Stomach (tissue), 9 donors: Measurements from ENCODE around the gene OR56A3. TPM values are rescaled to one million over a fixed set of nuclear protein-coding genes. Genes with fewer than 3 reads are reported as not detected.

Experiments used
- DNase-seq, 2 donors: peaks; one replicate each; pipeline versions ENCODE4 v3.0.0 to v3.0.0-alpha.2; 2013 to 2019
- H3K27ac ChIP-seq, 5 donors: fragments of 200-600 bp in 4 of 5; sonication (generic) in 4 of 5; one replicate each; pipeline ENCODE4 v1.5.1; 2013 to 2019; ENCODE audit warnings: mild to moderate bottlenecking in 1 of 5, moderate library complexity in 1 of 5
- H3K27me3 ChIP-seq, 3 donors: fragments of 200-600 bp; sonication (generic); one replicate each; pipeline ENCODE4 v1.5.1; 2017 to 2019; ENCODE audit warnings: mixed run types in 1 of 3
- H3K36me3 ChIP-seq, 4 donors: fragments of 200-600 bp; sonication (generic); 1 replicate in 3 of 4; 2 replicates in 1 of 4; pipeline ENCODE4 v1.5.1; 2016 to 2019
- H3K4me1 ChIP-seq, 4 donors: fragments of 200-600 bp; sonication (generic); one replicate each; pipeline ENCODE4 v1.5.1; 2016 to 2019
- H3K4me3 ChIP-seq, 4 donors: fragments of 200-600 bp; sonication (generic) in 3 of 4; one replicate each; pipeline ENCODE4 v1.5.1; 2016 to 2019; ENCODE audit warnings: mild to moderate bottlenecking in 1 of 4
- H3K9me3 ChIP-seq, 4 donors: fragments of 200-600 bp; sonication (generic); one replicate each; pipeline ENCODE4 v1.5.1; 2016 to 2019
- CTCF ChIP-seq, 7 experiments: fragments of 450-650 bp in 4 of 7; fragments of 200-600 bp in 3 of 7; sonication (generic) in 3 of 7; IDR thresholded peaks; one replicate each; pipeline ENCODE4 v1.5.1; 2016 to 2019; ENCODE audit warnings: antibody characterized with exemption in 7 of 7, control low read depth in 2 of 7, mild to moderate bottlenecking in 1 of 7
- EP300 ChIP-seq: sonication (generic); formaldehyde crosslinking; IDR thresholded peaks from one replicate; pipeline ENCODE4 v1.6.1; 2017; ENCODE audit warnings: antibody characterized with exemption
- POLR2A ChIP-seq, 4 donors: fragments of 450-650 bp; IDR thresholded peaks; one replicate each; pipeline ENCODE4 v1.6.1; 2016; ENCODE audit warnings: antibody characterized with exemption in 4 of 4, control low read depth in 2 of 4, mild to moderate bottlenecking in 1 of 4, moderate library complexity in 1 of 4
- POLR2AphosphoS5 ChIP-seq, 3 donors: sonication (generic); formaldehyde crosslinking; IDR thresholded peaks; one replicate each; pipeline ENCODE4 v1.6.1; 2016; ENCODE audit warnings: antibody characterized with exemption in 3 of 3
- WGBS, 5 donors: extraction: QIAGEN DNeasy Blood & Tissue Kit in 3 of 5; methylation state at CpG; one replicate each; pipeline versions ENCODE4 v1.1.5 to v1.1.7; 2013 to 2018; 5-methylcytosine and 5-hydroxymethylcytosine counted together
- intact Hi-C: fragments of 100-400 bp; cut with DNase I; formaldehyde crosslinking; loops from one replicate; pipeline ENCODE4 v1.15.1; 2023; ENCODE audit warnings: low total_unique reads
- polyA plus RNA-seq, 3 donors: library from polyadenylated mRNA; stranded (reverse); fragments of 200-250 nt; gene quantifications; one replicate each; pipeline ENCODE4 v1.2.3, GENCODE V29; 2013
- total RNA-seq, 5 donors: library from RNA; depleted of rRNA; stranded (reverse); fragments of >200 nt; gene quantifications; one replicate each; pipeline versions ENCODE4 v1.1.0 to v1.2.3, GENCODE V29; 2014 to 2016
- donor health status: healthy with polysubstance abuse.
- donor health status: Bipolar disorder and iron deficiency.
- donor health status: healthy.

OR56A3 gene
- total and polyA plus RNA-seq, 8 donors = not detected

- Histone ChIP-seq H3K36me3 (no peaks in the 10 kb centered on the region), H3K27ac (no peak overlapping the region), H3K4me3 (no peak overlapping the region), H3K27me3 (no peaks in the 10 kb centered on the region), H3K4me1 (no peaks in the 10 kb centered on the region), H3K9me3 (peaks cover 0 to 52% (median 22%) of the 10 kb centered on the region in 4 donors)
- 84 to 89% (median 86%) methylated on average over 13 to 15 of the region's 15 CpGs for WGBS, 5 donors
- TF ChIP-seq CTCF (IDR thresholded peaks at IDR 0.05) = no peak
- DNase-seq = no peak
- intact Hi-C loops = no loop called here
Measured at GRCh38 chr11:5928811-5929210, 13.2 kb upstream of the OR56A3 start.

- no peaks in the 10 kb centered on the region for H3K36me3 ChIP-seq
- intact Hi-C loops = no loop called here
- 86 to 92% (median 90%) methylated on average over 31 of the region's 31 CpGs for WGBS, 5 donors
- no peak overlapping the region for H3K4me3 ChIP-seq
- no peaks in the 10 kb centered on the region for H3K27me3 ChIP-seq
- no peak for DNase-seq
- no peaks in the 10 kb centered on the region for H3K4me1 ChIP-seq
- peaks cover 0 to 50% (median 20%) of the 10 kb centered on the region in 4 donors for H3K9me3 ChIP-seq
- TF ChIP-seq POLR2AphosphoS5 (IDR thresholded peaks at IDR 0.05) (no peak), POLR2A (IDR thresholded peaks at IDR 0.05) (no peak), EP300 (no peak), CTCF (IDR thresholded peaks at IDR 0.05) (no peak)
- H3K27ac ChIP-seq = no peak overlapping the region
Measured at GRCh38 chr11:5929571-5930368, 12.3 kb upstream of the OR56A3 start.

- intact Hi-C loops = no loop called here
- DNase-seq = no peak
- Histone ChIP-seq H3K27ac (no peak overlapping the region), H3K4me1 (no peaks in the 10 kb centered on the region), H3K9me3 (peaks cover 0 to 50% (median 17%) of the 10 kb centered on the region in 4 donors), H3K4me3 (no peak overlapping the region), H3K36me3 (no peaks in the 10 kb centered on the region), H3K27me3 (no peaks in the 10 kb centered on the region)
- TF ChIP-seq CTCF (IDR thresholded peaks at IDR 0.05) (no peak), EP300 (no peak), POLR2A (IDR thresholded peaks at IDR 0.05) (no peak), POLR2AphosphoS5 (IDR thresholded peaks at IDR 0.05) (no peak)
- 89 to 94% (median 90%) methylated on average over 12 to 19 of the region's 19 CpGs for WGBS, 5 donors
Measured at GRCh38 chr11:5930614-5931013, 11.4 kb upstream of the OR56A3 start.

- intact Hi-C loops = no loop called here
- no peak for DNase-seq
- TF ChIP-seq EP300 = no peak
- TF ChIP-seq POLR2A (IDR thresholded peaks at IDR 0.05) = no peak
- TF ChIP-seq POLR2AphosphoS5 (IDR thresholded peaks at IDR 0.05) = no peak
- TF ChIP-seq CTCF (IDR thresholded peaks at IDR 0.05) = no peak
- H3K27ac ChIP-seq = no peak overlapping the region
- no peaks in the 10 kb centered on the region for H3K4me1 ChIP-seq
- H3K4me3 ChIP-seq = no peak overlapping the region
- H3K36me3 ChIP-seq = no peaks in the 10 kb centered on the region
- 91 to 94% (median 92%) methylated on average over 8 of the region's 8 CpGs for WGBS, 5 donors
- H3K9me3 ChIP-seq = peaks cover 0 to 50% (median 18%) of the 10 kb centered on the region in 4 donors
- no peaks in the 10 kb centered on the region for H3K27me3 ChIP-seq
Measured at GRCh38 chr11:5931061-5931460, 11.0 kb upstream of the OR56A3 start.
